Neuronal stem cell (in vitro differentiated cells): ENCODE data around the gene HLA-DRA.

Experiments
- DNase-seq: peaks from one replicate; pipeline ENCODE4 v3.0.0-alpha.2; 2013; ENCODE audit warnings: low spot score
- H2AFZ ChIP-seq: one replicate; pipeline ENCODE4 v1.6.1; 2013; ENCODE audit warnings: mild to moderate bottlenecking, low read length, inconsistent platforms
- H2AK5ac ChIP-seq: 2 replicates; pipeline ENCODE4 v1.6.1; 2013; ENCODE audit warnings: low read depth, mild to moderate bottlenecking, inconsistent platforms, low read length, moderate library complexity, mixed read lengths
- H2BK120ac ChIP-seq: 2 replicates; pipeline ENCODE4 v1.6.1; 2013; ENCODE audit warnings: low read depth, mild to moderate bottlenecking, inconsistent platforms, low read length, moderate library complexity, mixed read lengths
- H2BK12ac ChIP-seq: one replicate; pipeline ENCODE4 v1.6.1; 2013; ENCODE audit warnings: low read length, inconsistent platforms
- H2BK15ac ChIP-seq: 2 replicates; pipeline ENCODE4 v1.6.1; 2013; ENCODE audit warnings: mild to moderate bottlenecking, low read length, inconsistent platforms, mixed read lengths
- H2BK5ac ChIP-seq: one replicate; pipeline ENCODE4 v1.6.1; 2013; ENCODE audit warnings: inconsistent platforms, mild to moderate bottlenecking, low read length, moderate library complexity
- H3K14ac ChIP-seq: one replicate; pipeline ENCODE4 v1.6.1; 2013; ENCODE audit warnings: low read length, inconsistent platforms
- H3K18ac ChIP-seq: 2 replicates; pipeline ENCODE4 v1.6.1; 2013; ENCODE audit warnings: low read length, inconsistent platforms
- H3K23ac ChIP-seq: 2 replicates; pipeline ENCODE4 v1.6.1; 2013; ENCODE audit warnings: low read depth, mild to moderate bottlenecking, mixed read lengths, low read length, inconsistent platforms; ENCODE audit not compliant: poor library complexity
- H3K27ac ChIP-seq: replicated peaks from 3 replicates; pipeline ENCODE4 v1.5.1; 2013; ENCODE audit warnings: low read length, inconsistent platforms
- H3K27me3 ChIP-seq, 3 experiments: 2 replicates each; pipeline ENCODE4 v1.6.1; 2013; ENCODE audit warnings: low read length in 3 of 3, mild to moderate bottlenecking in 2 of 3, inconsistent platforms in 1 of 3, low read depth in 1 of 3, mixed read lengths in 1 of 3, moderate library complexity in 1 of 3; ENCODE audit not compliant: control insufficient read depth in 3 of 3, insufficient read depth in 3 of 3
- H3K36me3 ChIP-seq, 2 donors: replicated peaks in 1 of 2; 2 replicates each; pipeline ENCODE4 v1.6.1; 2013; ENCODE audit warnings: low read length in 2 of 2; ENCODE audit not compliant: control insufficient read depth in 2 of 2, insufficient read depth in 2 of 2
- H3K4ac ChIP-seq: 2 replicates; pipeline ENCODE4 v1.6.1; 2013; ENCODE audit warnings: inconsistent platforms, mild to moderate bottlenecking, low read length, moderate library complexity
- H3K4me1 ChIP-seq, 2 donors: 1 replicate in 1 of 2; 2 replicates in 1 of 2; pipeline ENCODE4 v1.6.1; 2013; ENCODE audit warnings: low read length in 2 of 2, low read depth in 1 of 2; ENCODE audit not compliant: control insufficient read depth in 2 of 2, insufficient read depth in 1 of 2
- H3K4me2 ChIP-seq: one replicate; pipeline ENCODE4 v1.6.1; 2013; ENCODE audit warnings: mild to moderate bottlenecking, low read length, inconsistent platforms; ENCODE audit not compliant: insufficient read depth, poor library complexity, severe bottlenecking
- H3K4me3 ChIP-seq, 2 donors: 2 replicates each; pipeline ENCODE4 v1.5.1; 2013; ENCODE audit warnings: low read length in 2 of 2, mild to moderate bottlenecking in 2 of 2, inconsistent platforms in 1 of 2, moderate library complexity in 1 of 2
- H3K79me1 ChIP-seq: one replicate; pipeline ENCODE4 v1.6.1; 2013; ENCODE audit warnings: low read depth, mild to moderate bottlenecking, inconsistent platforms, low read length, moderate library complexity
- H3K9ac ChIP-seq: one replicate; pipeline ENCODE4 v1.6.1; 2013; ENCODE audit warnings: mild to moderate bottlenecking, low read depth, low read length, inconsistent platforms; ENCODE audit not compliant: poor library complexity
- H3K9me3 ChIP-seq, 2 donors: replicated peaks in 1 of 2; 2 replicates each; pipeline versions ENCODE3 to v1.6.1; 2013; ENCODE audit warnings: low read length in 2 of 2, mild to moderate bottlenecking in 2 of 2, inconsistent platforms in 1 of 2, low read depth in 1 of 2, mixed read lengths in 1 of 2, moderate library complexity in 1 of 2; ENCODE audit not compliant: control insufficient read depth in 2 of 2, insufficient read depth in 1 of 2
- H4K8ac ChIP-seq: one replicate; pipeline ENCODE4 v1.6.1; 2013; ENCODE audit warnings: low read depth, mild to moderate bottlenecking, inconsistent platforms, low read length, moderate library complexity
- H4K91ac ChIP-seq: one replicate; pipeline ENCODE4 v1.6.1; 2013; ENCODE audit warnings: low read length, low read depth, mild to moderate bottlenecking, inconsistent platforms; ENCODE audit not compliant: poor library complexity
- WGBS, 2 donors: extraction: QIAGEN DNeasy Blood & Tissue Kit; methylation state at CpG; one replicate each; pipeline ENCODE4 v1.1.7; 2013; ENCODE audit warnings: missing lambda C conversion rate in 2 of 2, mixed read lengths in 1 of 2; ENCODE audit not compliant: insufficient read length in 2 of 2, insufficient replicate concordance in 1 of 2; ENCODE audit errors: extremely low coverage in 2 of 2; 5-methylcytosine and 5-hydroxymethylcytosine counted together

The HLA-DRA gene

GRCh38 chr6:32436995-32437836 is 2.5 kb upstream of the HLA-DRA start:
- Histone ChIP-seq H3K27me3 (no peaks in the 10 kb centered on the region), H4K91ac (no peak overlapping the region), H2BK12ac (no peak overlapping the region), H3K23ac (no peak overlapping the region), H3K27ac (no peak overlapping the region), H2AK5ac (no peak overlapping the region), H3K4me2 (no peak overlapping the region), H2BK120ac (no peak overlapping the region), H2BK5ac (no peak overlapping the region), H2AFZ (no peak overlapping the region), H3K79me1 (no peaks in the 10 kb centered on the region), H3K9me3 (no peaks in the 10 kb centered on the region), H4K8ac (no peak overlapping the region), H3K4me1 (no peaks in the 10 kb centered on the region), H3K36me3 (no peaks in the 10 kb centered on the region), H2BK15ac (no peak overlapping the region), H3K14ac (no peak overlapping the region), H3K9ac (no peak overlapping the region), H3K4me3 (no peak overlapping the region), H3K18ac (no peak overlapping the region), H3K4ac (no peak overlapping the region)
- DNase-seq, result no peak
- WGBS, 2 donors, result no CpG with 5 or more reads among the region's 2 CpGs

- no peak for DNase-seq
- H3K9ac ChIP-seq, result no peak overlapping the region
- H2AK5ac ChIP-seq, result no peak overlapping the region
- H3K23ac ChIP-seq, result no peak overlapping the region
- no peaks in the 10 kb centered on the region for H3K36me3 ChIP-seq
- no peak overlapping the region for H2BK5ac ChIP-seq
- no peak overlapping the region for H3K4me3 ChIP-seq
- no peak overlapping the region for H2BK12ac ChIP-seq
- no peak overlapping the region for H4K91ac ChIP-seq
- H3K4ac ChIP-seq, result no peak overlapping the region
- H3K9me3 ChIP-seq, result no peaks in the 10 kb centered on the region
- no peak overlapping the region for H4K8ac ChIP-seq
- H2AFZ ChIP-seq, result no peak overlapping the region
- H3K18ac ChIP-seq, result no peak overlapping the region
- no peak overlapping the region for H3K4me2 ChIP-seq
- H2BK15ac ChIP-seq, result no peak overlapping the region
- H3K27ac ChIP-seq, result no peak overlapping the region
- H3K4me1 ChIP-seq, result no peaks in the 10 kb centered on the region
- no peak overlapping the region for H2BK120ac ChIP-seq
- H3K27me3 ChIP-seq, result no peaks in the 10 kb centered on the region
- WGBS, 2 donors, result no CpG with 5 or more reads among the region's 1 CpG
- no peaks in the 10 kb centered on the region for H3K79me1 ChIP-seq
- no peak overlapping the region for H3K14ac ChIP-seq
Measured at GRCh38 chr6:32439139-32439538, 548 bp upstream of the HLA-DRA start.

GRCh38 chr6:32442243-32442667 is 2.6 kb downstream of the HLA-DRA start:
- Histone ChIP-seq H3K79me1 (no peaks in the 10 kb centered on the region), H2AFZ (no peak overlapping the region), H3K27ac (no peak overlapping the region), H3K27me3 (no peaks in the 10 kb centered on the region), H4K8ac (no peak overlapping the region), H2BK15ac (no peak overlapping the region), H2AK5ac (no peak overlapping the region), H2BK120ac (no peak overlapping the region), H2BK12ac (no peak overlapping the region), H2BK5ac (no peak overlapping the region), H3K18ac (no peak overlapping the region), H3K9me3 (no peaks in the 10 kb centered on the region), H4K91ac (no peak overlapping the region), H3K36me3 (no peaks in the 10 kb centered on the region), H3K23ac (no peak overlapping the region), H3K4ac (no peak overlapping the region), H3K4me3 (no peak overlapping the region), H3K4me2 (no peak overlapping the region), H3K14ac (no peak overlapping the region), H3K4me1 (no peaks in the 10 kb centered on the region), H3K9ac (no peak overlapping the region)
- DNase-seq, result no peak
- WGBS, 2 donors, result no CpG with 5 or more reads among the region's 7 CpGs

GRCh38 chr6:32442977-32443552 is 3.4 kb downstream of the HLA-DRA start:
- Histone ChIP-seq H3K36me3 (no peaks in the 10 kb centered on the region), H3K9me3 (no peaks in the 10 kb centered on the region), H2BK15ac (no peak overlapping the region), H3K4ac (no peak overlapping the region), H2BK5ac (no peak overlapping the region), H4K91ac (no peak overlapping the region), H3K27me3 (no peaks in the 10 kb centered on the region), H3K4me3 (no peak overlapping the region), H3K18ac (no peak overlapping the region), H2BK120ac (no peak overlapping the region), H3K14ac (no peak overlapping the region), H3K79me1 (no peaks in the 10 kb centered on the region), H3K9ac (no peak overlapping the region), H3K23ac (no peak overlapping the region), H2AFZ (no peak overlapping the region), H2AK5ac (no peak overlapping the region), H3K27ac (no peak overlapping the region), H3K4me1 (no peaks in the 10 kb centered on the region), H3K4me2 (no peak overlapping the region), H2BK12ac (no peak overlapping the region), H4K8ac (no peak overlapping the region)
- no peak for DNase-seq
- WGBS, 2 donors, result no CpG with 5 or more reads among the region's 8 CpGs
